ENCODE data around the gene PTPN21.

Gene PTPN21

GRCh38 chr14:88452231-88452630, 102.6 kb downstream of the PTPN21 start:
- no peak for DNase-seq

- DNase-seq, result no peak
Observed at GRCh38 chr14:88439088-88439487, 115.7 kb downstream of the PTPN21 start.

GRCh38 chr14:88437658-88438057, 117.1 kb downstream of the PTPN21 start:
- DNase-seq, result no peak

GRCh38 chr14:88430976-88431375, 123.8 kb downstream of the PTPN21 start:
- no peak for DNase-seq

GRCh38 chr14:88426271-88426670, 128.5 kb downstream of the PTPN21 start:
- DNase-seq, result no peak

- DNase-seq, result no peak
Observed at GRCh38 chr14:88424573-88424972, 130.2 kb downstream of the PTPN21 start.

- no peak for DNase-seq
Observed at GRCh38 chr14:88422919-88423650, 131.7 kb downstream of the PTPN21 start.

- DNase-seq, result no peak
Observed at GRCh38 chr14:88422047-88422446, 132.8 kb downstream of the PTPN21 start.

- no peak for DNase-seq
Observed at GRCh38 chr14:88421286-88421685, 133.5 kb downstream of the PTPN21 start.

- DNase-seq, result no peak
Observed at GRCh38 chr14:88420187-88420586, 134.6 kb downstream of the PTPN21 start.

GRCh38 chr14:88417594-88417993, 137.2 kb downstream of the PTPN21 start:
- no peak for DNase-seq

Measured in stimulated activated CD4-positive, alpha-beta T cell treated with anti-CD3 and anti-CD28 coated beads, Interleukin-12 subunit alpha, Interleukin-12 subunit beta, amount 100 ng/mL, for 4 hours (primary cell).